HG03045 (cell line): ENCODE results near the gene FGF4.
"Not testable (repeated sequence)": the region's sequence is repeated elsewhere in the genome, so short reads cannot be mapped to it uniquely, and the experiment has no call there.

Experiments
- ATAC-seq: cut with Tn5 transposase; IDR thresholded peaks from one replicate; pipeline ENCODE4 v1.9.1; 2021; ENCODE audit warnings: mild to moderate bottlenecking, moderate library complexity; ENCODE audit not compliant: unreplicated experiment

FGF4 gene

DNA sequence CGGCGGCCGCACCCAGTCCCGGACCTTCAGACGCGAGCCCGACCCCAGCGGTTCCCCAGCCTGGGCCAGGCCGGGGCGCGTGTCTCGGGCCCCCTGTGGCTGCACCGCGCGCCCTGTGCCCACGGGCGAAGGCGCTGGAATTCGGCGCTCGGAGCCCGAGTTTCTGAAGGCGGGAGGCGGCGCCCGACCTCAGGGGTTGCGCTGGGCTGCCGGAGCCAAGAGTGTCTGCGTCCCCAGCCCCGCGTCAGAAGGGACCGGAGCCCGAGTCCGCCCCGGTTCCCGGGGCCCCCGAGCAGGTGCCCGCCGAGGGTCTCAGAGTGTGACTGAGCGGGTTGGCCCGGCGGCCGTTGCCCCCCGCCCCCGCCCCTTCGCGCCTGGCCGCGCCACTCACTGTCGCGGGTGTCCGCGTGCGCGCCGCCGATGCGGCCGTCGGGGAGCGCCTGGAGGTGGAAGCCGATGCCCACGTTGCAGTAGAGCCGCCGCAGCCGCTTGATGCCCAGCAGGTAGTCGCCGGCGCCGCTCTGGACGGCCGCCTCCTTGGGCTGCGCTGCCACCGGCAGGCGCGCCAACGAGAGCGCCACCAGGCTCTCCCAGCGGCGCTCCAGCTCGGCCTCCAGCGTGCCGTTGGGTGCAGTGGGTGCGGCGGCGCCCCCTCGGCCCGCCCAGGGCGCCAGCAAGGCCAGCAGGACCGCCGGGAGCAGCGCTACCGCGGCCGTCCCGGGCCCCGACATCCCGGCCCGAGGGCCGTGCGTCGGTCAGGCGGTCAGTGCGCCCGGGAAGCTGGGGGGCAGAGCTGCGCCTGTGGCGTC, 583 bp downstream of the FGF4 start:
- no peak for ATAC-seq

DNA sequence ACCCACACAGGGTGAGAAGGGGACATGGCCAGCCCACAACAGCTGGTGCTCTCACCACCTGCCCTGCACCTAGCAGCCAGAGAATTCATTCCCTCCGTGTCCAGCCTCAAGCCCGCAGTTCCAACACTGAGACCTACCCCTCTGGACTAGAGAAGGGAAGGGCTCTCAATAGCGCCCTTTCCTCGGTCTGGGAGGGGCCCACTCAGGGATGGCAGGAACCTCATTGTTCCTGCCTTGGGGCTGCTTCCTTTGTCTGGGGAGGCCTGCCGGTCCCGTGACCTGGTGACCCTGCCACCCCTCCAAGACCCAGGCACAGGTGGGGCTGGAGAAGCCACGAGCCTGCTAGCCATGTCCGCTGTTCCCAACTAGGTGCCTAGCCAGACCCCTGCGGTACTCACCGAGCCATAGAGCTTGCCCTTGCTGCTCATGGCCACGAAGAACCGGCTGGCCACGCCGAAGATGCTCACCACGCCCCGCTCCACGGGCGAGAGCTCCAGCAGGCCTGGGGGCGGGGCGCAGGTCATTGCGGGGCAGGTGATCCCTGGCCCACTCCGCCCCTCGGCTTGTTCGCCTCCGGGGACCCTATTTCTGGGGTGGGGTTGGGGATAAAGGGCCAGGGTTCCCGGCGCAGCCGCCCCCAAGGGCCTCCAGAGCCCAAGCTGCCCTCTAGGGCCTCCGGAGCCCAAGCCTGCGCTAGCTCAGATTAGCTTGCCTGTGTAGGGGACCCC, 1.4 kb downstream of the FGF4 start:
- no peak for ATAC-seq

DNA sequence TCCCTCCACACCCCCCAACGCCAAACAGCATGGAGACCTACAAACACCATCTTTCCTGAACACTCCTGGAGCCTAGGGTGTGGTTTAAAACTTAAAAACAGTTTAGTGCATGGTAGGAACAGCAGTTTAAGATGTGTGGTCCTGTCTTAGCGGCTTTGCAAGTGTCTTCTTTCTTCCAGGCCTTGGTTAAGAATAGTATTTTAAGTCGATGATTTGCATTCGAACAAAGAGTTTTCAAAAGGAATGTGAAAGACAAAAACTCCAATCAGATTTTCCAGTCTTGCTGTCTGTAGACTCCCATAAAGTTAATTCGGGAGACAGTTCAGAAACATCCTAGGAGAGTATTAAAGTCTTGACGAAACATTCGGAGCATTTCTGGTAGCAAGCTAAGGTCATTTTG, 3.7 kb downstream of the FGF4 start:
- no peak for ATAC-seq

DNA sequence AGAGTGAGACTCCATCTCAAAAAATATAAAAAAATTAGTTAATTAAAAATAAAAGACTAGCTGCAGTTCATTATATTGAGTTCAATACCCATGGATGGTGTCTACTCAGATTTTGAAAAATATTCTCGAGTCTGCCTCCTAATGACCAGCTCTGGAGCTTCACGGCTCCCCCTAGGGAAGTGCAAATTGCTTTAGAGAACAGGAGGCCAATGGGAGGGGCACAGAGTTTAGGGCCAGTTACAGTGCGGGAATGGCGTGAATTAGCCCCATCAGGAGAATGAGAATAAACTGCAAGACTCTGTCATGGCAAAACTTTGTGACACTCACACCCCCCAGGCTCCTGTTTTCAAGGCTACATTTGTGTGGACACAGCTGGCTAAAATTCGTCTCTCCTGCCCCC, 4.6 kb downstream of the FGF4 start:
- ATAC-seq, result no peak

DNA sequence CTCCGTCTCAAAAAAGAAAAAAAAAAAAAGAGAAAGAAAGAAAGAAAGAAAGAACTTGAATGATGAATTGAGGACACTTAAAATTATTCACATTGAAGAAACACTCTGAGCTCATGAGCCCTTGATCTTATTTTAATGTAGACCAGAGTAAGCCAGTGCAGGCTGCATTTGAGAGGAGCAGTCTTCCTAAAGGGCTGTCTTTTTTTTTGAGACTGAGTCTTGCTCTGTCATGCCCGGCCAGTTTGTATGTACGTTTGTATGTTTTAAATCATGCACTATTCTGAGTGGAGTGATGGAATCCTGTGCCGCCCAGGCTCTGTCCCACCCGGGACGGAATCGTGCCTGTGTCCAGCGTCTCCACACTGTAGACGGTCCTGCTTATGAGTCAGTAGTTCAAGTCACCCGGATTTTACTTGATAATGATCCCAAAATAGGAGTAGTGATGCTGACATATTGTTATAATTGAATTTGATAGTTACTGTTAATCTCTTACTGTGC, 9.6 kb downstream of the FGF4 start:
- ATAC-seq, result no peak

DNA sequence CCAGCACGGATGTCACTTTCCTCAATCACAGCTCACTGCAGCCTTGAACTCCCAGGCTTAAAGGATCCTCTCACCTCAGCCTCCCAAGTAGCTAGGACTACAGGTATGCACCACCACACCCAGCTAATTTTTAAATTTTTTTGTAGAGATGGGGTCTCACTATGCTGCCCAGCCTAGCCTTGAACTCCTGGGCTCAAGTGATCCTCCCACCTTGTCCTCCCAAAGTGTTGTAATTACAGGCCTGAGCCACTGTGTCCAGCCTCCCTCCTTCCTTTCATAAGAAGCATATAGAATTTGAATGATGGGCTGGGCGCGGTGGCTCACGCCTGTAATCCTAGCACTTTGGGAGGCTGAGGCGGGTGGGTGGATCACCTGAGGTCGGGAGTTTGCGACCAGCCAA, 10.2 kb downstream of the FGF4 start:
- not testable (repeated sequence) for ATAC-seq

DNA sequence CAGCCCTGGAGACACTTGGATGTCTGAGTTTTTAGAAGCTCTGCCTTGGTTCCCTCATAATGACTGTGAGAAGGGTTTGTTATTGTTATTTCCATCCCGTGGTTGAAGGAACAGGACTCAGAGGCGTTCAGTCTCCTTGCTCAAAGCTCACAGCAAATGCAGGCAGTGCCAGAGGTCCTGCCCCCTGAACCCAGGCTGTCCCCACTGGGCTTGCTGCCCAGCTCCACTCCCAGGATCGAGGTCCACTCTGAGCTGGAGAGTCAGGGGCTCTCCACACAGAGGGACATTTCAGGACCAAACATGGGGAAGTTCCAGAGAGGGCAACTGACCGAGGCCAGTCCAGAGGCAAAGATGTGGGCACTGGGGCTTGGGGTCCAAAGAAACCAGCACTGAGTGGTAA, 14.8 kb downstream of the FGF4 start:
- ATAC-seq, result no peak

DNA sequence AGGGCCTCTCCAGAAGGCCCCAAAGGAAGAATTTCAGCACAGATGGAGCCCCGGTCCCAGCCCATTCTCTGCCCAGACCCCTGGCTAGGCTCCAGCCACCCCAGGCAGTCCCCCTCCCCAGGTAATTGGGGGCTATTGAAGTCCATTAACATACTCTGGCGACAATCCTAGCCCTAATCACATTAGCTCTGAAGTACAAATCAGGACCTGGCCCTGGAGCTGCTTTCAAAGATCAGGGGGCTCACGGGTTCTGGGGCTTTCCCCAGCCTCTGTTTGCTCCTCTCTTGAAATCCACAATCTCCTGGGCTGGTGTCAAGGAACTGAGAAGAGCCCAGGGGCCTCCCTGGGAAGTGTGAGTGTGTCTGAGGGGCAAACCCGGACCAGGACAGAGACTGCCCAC, 22.3 kb downstream of the FGF4 start:
- no peak for ATAC-seq

DNA sequence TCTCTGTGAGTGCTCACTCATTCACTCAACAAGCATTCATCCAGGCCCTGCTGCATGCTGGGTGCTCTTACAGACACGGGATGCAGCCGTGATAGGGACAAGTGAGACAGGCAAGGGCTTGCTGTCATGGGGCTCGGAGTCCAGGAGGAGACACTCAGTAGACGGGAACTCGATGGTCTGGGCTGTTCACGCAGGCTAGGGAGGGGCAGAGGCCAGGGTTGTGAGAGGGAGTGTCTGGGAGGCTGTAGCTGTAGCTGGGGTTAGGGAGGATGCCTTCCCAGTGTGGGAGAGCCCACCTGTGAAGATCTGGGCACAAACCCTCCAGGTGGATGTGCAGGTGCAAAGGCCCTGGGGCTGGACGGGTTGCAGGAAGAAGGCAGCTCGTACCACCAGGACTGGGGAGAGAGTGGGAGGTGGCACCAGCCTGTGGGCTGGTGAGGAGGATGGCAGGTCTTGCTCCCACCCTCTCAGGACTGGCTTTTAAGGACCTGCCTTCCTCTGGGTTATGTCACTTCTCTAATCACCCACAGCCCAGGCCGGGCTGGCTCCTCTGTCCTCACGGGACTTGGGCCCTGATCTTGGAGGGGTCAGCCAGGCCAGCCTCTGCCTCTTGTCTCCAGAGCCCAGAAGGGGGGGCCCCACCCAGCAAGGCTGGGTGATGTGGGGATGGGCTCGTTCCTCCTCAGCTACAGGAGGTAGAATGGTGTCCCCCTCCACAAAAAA, 24.1 kb downstream of the FGF4 start:
- ATAC-seq, result no peak

DNA sequence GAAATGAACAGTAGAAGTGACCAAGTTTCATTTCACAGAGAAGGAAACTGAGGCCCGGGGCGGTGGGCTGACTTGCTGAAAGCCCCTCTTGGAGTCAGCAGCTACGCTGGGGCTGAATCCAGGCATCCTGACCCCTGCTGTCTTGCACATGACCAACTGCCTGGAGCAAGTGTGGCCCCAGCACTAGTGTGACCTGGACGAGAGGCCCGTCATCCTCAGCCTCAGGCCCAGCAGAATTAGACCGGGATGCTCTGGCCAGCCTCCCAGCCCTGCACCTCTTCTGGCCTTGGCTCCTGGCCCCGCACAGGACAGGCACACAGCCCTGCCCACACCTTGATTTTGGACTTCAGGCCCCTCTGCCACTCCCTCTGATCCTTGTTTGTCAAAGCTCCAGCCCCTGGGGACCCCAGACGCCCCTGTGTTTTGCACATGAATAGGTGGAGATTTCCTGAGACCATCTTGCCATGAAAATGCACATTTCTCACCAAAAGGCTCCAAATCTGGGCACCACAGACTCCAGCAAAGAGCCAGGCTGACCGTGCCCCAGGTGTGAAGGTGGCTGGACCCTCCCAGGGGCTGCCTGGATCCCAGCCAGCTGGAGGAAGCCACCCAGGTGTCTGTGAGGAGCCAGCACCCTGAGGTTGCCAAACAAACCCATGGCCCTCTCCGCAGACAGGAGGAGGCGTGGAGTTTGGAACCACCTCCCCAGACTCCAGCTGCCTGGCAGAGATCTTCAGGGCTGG, 24.9 kb downstream of the FGF4 start:
- ATAC-seq, result no peak

DNA sequence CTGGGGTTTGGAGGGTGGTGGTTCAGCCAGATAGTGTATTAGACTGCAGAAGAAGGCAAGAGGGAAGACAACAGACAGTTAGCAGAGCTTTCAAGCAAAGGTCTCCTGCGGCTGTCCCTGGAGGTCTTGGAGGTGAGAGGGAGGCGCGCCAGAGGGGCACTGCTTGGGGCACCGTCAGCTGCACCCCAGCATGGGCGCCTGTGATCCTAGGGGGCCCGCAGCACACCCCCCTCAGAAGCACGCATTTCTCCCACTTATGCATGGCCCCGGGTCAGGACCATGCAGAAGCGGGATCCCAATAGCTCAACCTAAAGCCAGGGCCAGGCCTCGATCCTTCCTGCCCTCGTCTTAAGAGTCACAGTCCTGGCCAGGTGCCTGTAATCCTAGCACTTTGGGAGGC, 26.5 kb downstream of the FGF4 start:
- ATAC-seq, result no peak

DNA sequence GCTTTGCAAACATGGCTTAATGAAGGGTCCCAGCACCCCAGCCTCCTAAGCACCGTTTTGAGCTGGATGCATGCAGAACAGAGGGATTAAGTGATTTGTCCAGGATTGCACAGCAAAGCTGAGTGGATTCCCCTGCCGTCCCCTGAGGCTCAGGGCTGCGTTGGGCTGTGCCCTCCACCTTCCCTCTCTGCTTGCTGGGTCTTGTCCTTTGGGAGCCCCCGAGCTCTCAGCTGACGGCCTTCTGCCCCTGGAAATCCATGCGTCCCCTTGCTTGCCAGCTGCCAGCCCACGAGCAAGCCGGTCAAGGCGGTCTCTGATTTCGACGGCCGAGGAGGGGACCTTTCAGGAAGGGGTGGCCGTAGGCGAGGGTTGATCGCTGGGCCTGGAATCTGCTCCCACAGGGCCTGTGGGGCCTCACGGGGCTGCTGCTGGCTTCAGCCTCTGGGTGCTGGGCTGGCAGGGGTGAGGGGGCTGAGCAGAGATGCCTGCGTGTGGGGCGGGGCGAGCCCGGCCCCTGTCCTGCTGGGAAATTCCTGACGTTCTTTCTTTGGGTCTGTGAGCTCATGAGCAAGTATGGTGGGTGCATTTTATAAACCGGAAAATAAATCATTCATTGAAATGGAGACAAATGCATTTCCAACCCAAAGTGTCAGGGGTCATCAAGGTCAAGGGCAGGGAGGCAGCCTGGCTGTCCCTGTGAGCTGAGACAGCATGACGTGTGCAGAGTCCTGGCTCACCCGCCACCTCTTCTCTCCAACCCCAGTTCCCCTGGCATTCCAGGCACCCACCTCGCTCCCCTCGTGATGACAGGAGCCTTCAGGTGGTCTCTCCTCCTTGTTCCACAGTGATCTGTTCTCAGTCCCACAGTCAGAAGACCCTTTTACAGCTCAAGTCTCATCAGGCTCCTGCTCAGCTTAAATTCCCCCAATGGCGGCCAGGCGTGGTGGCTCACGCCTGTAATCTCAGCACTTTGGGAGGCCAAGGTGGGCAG, 28.1 kb downstream of the FGF4 start:
- ATAC-seq, result no peak

DNA sequence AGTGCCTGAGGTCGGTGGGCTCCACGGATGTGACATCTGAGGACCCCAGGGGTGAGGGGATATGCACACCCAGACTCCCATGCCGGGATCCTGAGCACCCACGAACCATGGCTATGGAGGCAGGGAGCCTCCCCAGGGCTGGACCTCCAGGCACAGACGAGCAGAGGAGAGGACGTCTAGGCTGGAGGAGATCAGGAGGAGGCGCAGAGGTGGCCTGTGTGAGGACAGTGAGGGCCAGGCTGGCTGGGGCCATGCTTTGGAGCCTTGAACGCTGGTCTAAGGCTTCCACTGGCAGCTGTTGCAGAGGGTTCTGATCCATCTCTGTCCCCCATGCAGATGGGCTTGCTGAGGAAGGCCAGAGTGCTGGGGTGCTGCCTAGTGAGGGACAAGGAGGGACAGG, 29.0 kb downstream of the FGF4 start:
- no peak for ATAC-seq

DNA sequence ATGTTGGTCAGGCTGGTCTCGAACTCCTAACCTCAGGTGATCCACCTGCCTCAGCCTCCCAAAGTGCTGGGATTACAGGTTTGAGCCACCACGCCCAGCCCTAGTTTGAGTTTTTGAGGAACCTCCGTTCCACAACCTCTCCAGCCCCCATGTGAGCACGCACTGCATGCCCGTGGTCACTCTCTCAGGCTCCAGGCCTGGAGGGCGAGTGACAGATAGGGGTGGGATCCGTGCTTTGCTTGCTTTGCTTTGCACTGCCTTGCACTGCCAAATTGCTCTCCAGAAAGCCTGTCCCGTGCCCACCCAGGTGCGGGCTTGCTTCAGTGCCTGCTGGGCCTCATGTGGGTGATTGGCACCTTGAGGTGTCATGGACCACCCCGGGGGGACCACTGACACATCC, 29.9 kb downstream of the FGF4 start:
- no peak for ATAC-seq

DNA sequence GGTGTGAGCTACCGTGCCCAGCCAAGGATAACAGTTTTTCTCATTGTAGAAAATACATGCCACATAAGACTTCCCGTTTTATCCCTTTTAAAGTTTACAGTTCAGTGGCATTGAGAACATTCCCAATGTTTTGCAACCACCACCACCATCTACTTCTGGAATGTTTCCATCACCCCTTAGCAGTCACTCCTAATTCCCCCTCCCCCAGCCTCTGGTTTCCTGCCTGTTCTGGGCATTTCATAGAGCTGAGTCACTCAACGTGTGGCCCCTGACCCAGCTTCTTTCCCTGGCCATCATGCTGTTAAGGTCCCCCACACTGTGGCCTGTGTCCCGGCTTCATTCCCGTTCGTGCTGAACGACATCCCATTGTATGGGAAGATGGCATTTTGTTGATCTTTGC, 30.7 kb downstream of the FGF4 start:
- no peak for ATAC-seq

DNA sequence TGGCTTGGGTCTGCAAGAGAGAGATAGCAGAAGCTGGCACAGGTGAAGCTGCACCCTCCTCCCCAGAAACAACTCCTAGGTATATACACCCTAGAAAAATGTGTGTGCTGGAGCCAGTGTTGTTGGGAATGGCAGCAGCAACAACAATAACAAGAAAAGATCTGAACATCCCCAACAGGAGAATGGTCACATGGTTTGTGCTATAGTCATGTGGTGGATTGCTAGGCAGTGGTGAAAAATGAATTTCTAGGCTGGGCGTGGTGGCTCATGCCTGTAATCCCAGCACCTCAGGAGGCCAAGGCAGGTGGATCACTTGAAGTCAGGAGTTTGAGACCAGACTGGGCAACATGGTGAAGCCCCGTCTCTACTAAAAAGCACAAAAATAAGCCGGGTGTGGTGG, 40.3 kb downstream of the FGF4 start:
- ATAC-seq, result no peak

DNA sequence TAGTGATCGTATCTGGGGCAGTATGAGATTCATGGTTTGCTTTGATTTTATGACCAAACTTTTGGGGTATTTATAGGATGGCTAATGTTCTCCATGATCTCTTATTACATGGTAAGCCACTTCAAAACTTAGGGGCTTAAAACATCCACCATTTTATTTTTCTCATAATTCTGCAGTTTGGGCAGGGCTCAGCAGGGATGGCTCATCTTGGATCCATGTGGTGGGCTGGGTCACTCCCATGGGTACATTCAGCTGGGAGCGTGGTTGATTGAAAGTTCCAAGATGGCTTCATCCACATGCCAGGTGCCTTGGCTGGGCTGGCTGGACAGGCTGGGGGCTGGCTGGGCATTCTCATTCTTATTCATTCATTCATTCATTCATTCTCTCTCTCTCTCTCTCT, 40.8 kb downstream of the FGF4 start:
- ATAC-seq, result no peak

DNA sequence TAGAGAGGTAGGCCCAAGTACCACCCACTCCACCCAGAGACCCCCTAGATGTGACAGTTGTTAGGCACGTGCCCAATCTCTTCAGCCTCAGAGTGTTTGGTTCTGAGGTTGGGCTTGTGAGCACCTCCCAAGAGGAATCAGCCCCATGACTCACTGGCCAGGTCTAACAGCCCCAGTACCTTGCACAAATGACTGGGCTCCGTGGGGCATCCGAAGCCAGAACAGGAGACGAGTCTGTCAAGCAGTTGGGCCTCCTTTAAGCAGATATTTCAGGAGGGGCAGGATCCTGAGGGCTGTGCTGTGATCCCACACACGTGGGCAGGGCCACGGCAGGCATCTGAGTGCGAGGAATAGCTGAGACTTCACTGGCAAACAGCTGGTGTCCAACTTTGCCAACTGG, 42.2 kb downstream of the FGF4 start:
- no peak for ATAC-seq

DNA sequence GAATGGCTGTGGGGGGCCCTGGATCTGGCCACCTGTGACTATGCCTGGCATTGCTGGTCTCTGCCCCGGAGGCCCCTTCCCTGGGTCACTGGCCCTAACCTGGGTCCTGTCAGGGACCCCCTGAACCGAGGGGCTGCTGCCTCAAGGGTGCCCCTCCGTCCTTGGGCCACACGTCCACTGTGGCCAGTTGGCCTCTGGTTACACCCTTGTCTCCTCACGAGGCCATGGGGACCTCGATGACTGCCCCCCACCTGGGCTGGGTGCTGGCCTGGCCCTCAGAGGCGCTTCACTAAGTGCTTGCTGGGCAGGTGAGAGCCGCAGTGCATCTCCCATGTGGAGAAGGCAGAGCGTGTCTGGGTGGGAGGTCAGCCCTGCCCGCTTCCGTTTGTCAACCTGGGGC, 44.0 kb downstream of the FGF4 start:
- ATAC-seq, result no peak

DNA sequence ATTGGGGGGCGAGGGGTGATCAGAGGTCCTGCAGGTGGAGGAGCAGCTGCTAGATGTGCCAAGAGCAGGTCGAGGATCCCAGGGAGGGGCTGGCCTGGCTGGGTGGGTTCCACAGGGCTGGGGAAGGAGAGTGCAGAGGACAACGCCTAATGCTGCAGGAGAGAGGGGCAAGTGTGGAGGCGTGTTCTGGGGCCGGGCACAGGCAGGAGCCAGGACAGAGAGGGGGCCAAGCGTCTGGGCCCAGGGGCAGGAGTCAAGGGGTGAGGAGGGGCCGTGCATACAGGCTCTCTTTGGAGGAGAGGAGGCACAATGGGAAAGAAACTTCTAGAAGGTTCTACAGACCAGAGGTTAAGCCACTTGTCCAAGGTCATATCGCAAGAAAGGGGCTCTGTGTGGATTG, 44.6 kb downstream of the FGF4 start:
- ATAC-seq, result no peak
